HepG2 (cell line): Measurements from ENCODE around the gene DAD1. TPM values are rescaled to one million over a fixed set of nuclear protein-coding genes. Genes with fewer than 3 reads are reported as not detected.
A peak's percentile ranks its signal among the peaks of the same experiment; 100 is the strongest.

Experiments used
- CHD2 ChIP-seq: IDR thresholded peaks from 2 replicates; pipeline ENCODE4 v1.6.1; 2011; ENCODE audit warnings: low read depth, low read length, improper control_type of control experiment
- KLF13 ChIP-seq: sonication (generic); formaldehyde crosslinking; IDR thresholded peaks from 2 replicates; pipeline ENCODE4 v1.4.0; 2020; ENCODE audit warnings: mild to moderate bottlenecking, missing genetic modification reagents
- MLXIP ChIP-seq: sonication (generic); formaldehyde crosslinking; IDR thresholded peaks from 2 replicates; pipeline ENCODE4 v1.9.0; 2021; ENCODE audit warnings: missing genetic modification reagents, borderline replicate concordance
- NR2F1 ChIP-seq, 2 experiments: fragments of 450-650 bp in 1 of 2; formaldehyde crosslinking in 1 of 2; IDR thresholded peaks; 2 replicates each; pipeline versions ENCODE4 v1.5.0 to v1.6.1; 2016 to 2020; ENCODE audit warnings: mild to moderate bottlenecking in 1 of 2, missing compliant biosample characterization in 1 of 2, missing genetic modification reagents in 1 of 2, moderate library complexity in 1 of 2
- PPARG ChIP-seq: conservative IDR thresholded peaks from 2 replicates; pipeline ENCODE4 v1.6.1; 2016; ENCODE audit warnings: missing biosample characterization, missing genetic modification reagents
- ZGPAT ChIP-seq: IDR thresholded peaks from 2 replicates; pipeline ENCODE4 v1.6.1; 2016; ENCODE audit warnings: mild to moderate bottlenecking
- ZNF205 ChIP-seq: IDR thresholded peaks from 2 replicates; pipeline ENCODE4 v1.6.1; 2018; ENCODE audit warnings: missing biosample characterization, missing genetic modification reagents
- ZNF451 ChIP-seq: sonication (generic); formaldehyde crosslinking; IDR thresholded peaks from 2 replicates; pipeline ENCODE4 v1.5.0; 2020; ENCODE audit warnings: mild to moderate bottlenecking, missing genetic modification reagents
- polyA plus RNA-seq, 8 experiments: library from polyadenylated mRNA; depleted of rRNA in 3 of 8; stranded (reverse) in 7 of 8; unstranded in 1 of 8; fragments of >200 nt; fragmentation: Illumina TruSeq in 4 of 8; extraction: Trizol in 4 of 8; gene quantifications; 2 replicates each; pipeline versions ENCODE4 v1.2.1 to v1.2.3, GENCODE V29; 2011 to 2016; ENCODE audit warnings: low read depth in 4 of 8, missing spikeins in 1 of 8, mixed read lengths in 1 of 8; ENCODE audit not compliant: insufficient read depth in 1 of 8
- total RNA-seq, 5 experiments: library from RNA; depleted of rRNA; stranded (reverse); fragments of >200 nt; fragmentation: Illumina TruSeq; extraction: Trizol; gene quantifications; 2 replicates each; pipeline ENCODE4 v1.2.3, GENCODE V29; 2016; ENCODE audit warnings: low read depth in 1 of 5
- TF ChIP-seq, protein P1 (sequence below): sonication (generic); formaldehyde crosslinking; IDR thresholded peaks from 2 replicates; pipeline ENCODE4 v1.4.0; 2020; ENCODE audit warnings: missing genetic modification reagents, borderline replicate concordance
- TF ChIP-seq, protein P2 (sequence below): sonication (generic); formaldehyde crosslinking; IDR thresholded peaks from 2 replicates; pipeline ENCODE4 v1.4.0; 2020; ENCODE audit warnings: mild to moderate bottlenecking, missing genetic modification reagents

DAD1 gene
- total and polyA plus RNA-seq, 2 of the 13 experiments (the other 11 are each of a cell fraction or from before 2014, with no cell fraction given): 558 to 626 TPM

DNA sequence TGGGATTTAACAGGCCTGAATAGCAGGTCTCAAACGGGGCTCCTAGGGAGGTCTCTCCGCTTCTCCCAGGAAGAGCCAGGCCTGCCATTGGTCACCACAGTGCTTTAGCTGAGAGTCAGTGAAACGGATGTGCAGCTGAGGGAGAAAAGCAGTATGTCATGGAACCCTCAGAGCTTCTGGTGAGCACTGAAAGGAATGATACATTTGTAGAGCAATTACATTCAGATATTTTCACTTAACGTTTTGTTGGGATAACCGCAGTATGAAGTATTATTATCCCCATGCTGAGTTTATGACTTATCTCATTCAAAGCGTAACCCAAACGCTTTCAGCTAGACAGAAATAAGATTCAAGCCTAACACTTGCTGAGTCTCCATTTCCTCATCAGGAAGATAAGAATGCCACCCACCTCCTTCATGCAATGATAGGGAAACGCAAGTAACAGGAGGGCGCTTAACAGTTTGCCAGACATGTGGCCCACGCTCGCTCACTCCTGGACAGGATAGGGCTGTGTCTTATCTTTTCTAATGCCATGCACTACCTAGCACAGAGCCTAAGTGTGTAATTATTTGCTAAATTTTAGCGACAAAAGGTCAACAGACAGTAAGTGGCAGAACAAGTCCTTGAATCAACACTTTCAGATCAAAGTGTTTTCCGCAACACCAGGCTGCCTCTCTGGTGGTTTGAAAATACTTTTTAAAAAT is 28.2 kb downstream of the DAD1 start (continued):
- TF ChIP-seq, protein P1, sequence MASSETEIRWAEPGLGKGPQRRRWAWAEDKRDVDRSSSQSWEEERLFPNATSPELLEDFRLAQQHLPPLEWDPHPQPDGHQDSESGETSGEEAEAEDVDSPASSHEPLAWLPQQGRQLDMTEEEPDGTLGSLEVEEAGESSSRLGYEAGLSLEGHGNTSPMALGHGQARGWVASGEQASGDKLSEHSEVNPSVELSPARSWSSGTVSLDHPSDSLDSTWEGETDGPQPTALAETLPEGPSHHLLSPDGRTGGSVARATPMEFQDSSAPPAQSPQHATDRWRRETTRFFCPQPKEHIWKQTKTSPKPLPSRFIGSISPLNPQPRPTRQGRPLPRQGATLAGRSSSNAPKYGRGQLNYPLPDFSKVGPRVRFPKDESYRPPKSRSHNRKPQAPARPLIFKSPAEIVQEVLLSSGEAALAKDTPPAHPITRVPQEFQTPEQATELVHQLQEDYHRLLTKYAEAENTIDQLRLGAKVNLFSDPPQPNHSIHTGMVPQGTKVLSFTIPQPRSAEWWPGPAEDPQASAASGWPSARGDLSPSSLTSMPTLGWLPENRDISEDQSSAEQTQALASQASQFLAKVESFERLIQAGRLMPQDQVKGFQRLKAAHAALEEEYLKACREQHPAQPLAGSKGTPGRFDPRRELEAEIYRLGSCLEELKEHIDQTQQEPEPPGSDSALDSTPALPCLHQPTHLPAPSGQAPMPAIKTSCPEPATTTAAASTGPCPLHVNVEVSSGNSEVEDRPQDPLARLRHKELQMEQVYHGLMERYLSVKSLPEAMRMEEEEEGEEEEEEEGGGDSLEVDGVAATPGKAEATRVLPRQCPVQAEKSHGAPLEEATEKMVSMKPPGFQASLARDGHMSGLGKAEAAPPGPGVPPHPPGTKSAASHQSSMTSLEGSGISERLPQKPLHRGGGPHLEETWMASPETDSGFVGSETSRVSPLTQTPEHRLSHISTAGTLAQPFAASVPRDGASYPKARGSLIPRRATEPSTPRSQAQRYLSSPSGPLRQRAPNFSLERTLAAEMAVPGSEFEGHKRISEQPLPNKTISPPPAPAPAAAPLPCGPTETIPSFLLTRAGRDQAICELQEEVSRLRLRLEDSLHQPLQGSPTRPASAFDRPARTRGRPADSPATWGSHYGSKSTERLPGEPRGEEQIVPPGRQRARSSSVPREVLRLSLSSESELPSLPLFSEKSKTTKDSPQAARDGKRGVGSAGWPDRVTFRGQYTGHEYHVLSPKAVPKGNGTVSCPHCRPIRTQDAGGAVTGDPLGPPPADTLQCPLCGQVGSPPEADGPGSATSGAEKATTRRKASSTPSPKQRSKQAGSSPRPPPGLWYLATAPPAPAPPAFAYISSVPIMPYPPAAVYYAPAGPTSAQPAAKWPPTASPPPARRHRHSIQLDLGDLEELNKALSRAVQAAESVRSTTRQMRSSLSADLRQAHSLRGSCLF (CRISPR knock-in tag): no peak
- TF ChIP-seq CHD2: no peak
- TF ChIP-seq ZGPAT: peak; percentile 82
- TF ChIP-seq NR2F1 (CRISPR knock-in tag; IDR thresholded peaks at IDR 0.05): peak in 1 of 2 experiments; percentile 57; a peak in 1 of 4 replicates
- TF ChIP-seq MLXIP (CRISPR knock-in tag): no peak
- TF ChIP-seq ZNF451: 0 out of 2 replicates have a peak, but pooled peaks have one; percentile 24
- no peak for TF ChIP-seq KLF13 (CRISPR knock-in tag)
- TF ChIP-seq PPARG (CRISPR knock-in tag): peak; percentile 96
- TF ChIP-seq, protein P2, sequence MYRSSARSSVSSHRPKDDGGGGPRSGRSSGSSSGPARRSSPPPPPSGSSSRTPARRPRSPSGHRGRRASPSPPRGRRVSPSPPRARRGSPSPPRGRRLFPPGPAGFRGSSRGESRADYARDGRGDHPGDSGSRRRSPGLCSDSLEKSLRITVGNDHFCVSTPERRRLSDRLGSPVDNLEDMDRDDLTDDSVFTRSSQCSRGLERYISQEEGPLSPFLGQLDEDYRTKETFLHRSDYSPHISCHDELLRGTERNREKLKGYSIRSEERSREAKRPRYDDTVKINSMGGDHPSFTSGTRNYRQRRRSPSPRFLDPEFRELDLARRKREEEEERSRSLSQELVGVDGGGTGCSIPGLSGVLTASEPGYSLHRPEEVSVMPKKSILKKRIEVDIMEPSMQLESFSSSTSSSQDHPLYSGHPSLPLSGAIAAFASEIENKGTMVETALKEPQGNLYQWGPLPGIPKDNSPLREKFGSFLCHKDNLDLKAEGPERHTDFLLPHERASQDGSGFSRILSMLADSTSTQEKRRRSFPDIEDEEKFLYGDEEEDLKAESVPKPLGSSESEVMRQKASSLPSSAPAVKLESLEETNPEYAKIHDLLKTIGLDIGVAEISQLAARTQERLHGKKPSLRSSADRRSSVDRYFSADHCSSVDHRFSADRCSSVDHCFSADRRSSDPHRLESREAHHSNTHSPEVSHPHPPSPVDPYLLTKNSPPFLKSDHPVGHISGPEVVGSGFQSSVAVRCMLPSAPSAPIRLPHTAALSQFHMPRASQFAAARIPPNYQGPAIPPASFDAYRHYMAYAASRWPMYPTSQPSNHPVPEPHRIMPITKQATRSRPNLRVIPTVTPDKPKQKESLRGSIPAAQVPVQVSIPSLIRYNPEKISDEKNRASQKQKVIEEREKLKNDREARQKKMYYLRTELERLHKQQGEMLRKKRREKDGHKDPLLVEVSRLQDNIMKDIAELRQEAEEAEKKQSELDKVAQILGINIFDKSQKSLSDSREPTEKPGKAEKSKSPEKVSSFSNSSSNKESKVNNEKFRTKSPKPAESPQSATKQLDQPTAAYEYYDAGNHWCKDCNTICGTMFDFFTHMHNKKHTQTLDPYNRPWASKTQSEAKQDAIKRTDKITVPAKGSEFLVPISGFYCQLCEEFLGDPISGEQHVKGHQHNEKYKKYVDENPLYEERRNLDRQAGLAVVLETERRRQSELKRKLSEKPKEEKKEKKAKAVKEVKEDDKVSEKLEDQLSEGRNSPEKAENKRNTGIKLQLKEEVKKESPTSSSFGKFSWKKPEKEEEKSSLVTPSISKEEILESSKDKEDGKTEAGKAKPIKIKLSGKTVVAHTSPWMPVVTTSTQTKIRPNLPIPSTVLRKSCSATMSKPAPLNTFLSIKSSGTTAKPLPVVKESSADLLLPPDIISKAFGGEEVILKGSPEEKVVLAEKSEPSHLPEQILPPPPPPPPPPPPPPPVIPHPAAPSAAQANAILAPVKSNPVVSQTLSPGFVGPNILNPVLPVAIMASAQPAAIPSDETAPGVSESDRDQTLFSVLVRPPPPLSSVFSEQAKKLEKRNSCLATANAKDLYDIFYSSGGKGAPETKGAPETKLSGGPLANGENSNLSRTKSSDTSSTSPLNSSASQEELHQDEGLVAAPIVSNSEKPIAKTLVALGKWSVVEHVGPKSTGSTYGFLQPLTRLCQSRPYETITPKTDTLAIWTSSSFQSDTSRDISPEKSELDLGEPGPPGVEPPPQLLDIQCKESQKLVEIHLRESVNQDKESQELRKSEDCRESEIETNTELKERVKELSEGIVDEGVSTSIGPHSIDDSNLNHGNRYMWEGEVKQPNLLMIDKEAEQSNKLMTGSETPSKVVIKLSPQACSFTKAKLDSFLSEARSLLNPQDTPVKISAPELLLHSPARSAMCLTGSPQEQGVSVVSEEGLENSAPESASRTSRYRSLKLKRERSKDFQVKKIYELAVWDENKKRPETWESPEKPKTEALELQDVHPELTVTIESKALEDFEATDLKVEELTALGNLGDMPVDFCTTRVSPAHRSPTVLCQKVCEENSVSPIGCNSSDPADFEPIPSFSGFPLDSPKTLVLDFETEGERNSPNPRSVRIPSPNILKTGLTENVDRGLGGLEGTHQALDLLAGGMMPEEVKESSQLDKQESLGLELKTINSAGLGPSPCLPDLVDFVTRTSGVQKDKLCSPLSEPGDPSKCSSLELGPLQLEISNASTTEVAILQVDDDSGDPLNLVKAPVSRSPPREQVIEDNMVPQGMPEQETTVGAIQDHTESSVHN (CRISPR knock-in tag): no peak
- TF ChIP-seq ZNF205 (CRISPR knock-in tag): peak; percentile 71; the same call in 1 of the 2 replicates
